Heart right ventricle (tissue), 16 donors: ENCODE measurements around the gene STPG1. TPM values are rescaled to one million over a fixed set of nuclear protein-coding genes. Genes with fewer than 3 reads are reported as not detected.

Experiments
- ATAC-seq, 8 donors: fragments of 200-7000 bp; cut with Tn5 transposase; one replicate each; pipeline ENCODE4 v1.9.1; 2020; ENCODE audit warnings: mild to moderate bottlenecking in 8 of 8, moderate library complexity in 8 of 8, moderate number of reproducible peaks in 1 of 8
- DNase-seq, 2 donors: peaks; one replicate each; pipeline ENCODE4 v3.0.0-alpha.2; 2020
- H3K27ac ChIP-seq, 10 donors: fragments of 200-600 bp; sonication (generic) in 2 of 10; one replicate each; pipeline versions ENCODE4 v1.5.0 to v1.8.0; 2020 to 2022; ENCODE audit warnings: mild to moderate bottlenecking in 3 of 10
- H3K27me3 ChIP-seq, 7 donors: fragments of 200-600 bp; one replicate each; pipeline ENCODE4 v1.8.0; 2021 to 2022; ENCODE audit warnings: mild to moderate bottlenecking in 2 of 7
- H3K36me3 ChIP-seq, 9 donors: fragments of 200-600 bp; sonication (generic) in 1 of 9; one replicate each; pipeline versions ENCODE4 v1.5.0 to v1.8.0; 2020 to 2022; ENCODE audit warnings: mild to moderate bottlenecking in 2 of 9
- H3K4me1 ChIP-seq, 9 donors: fragments of 200-600 bp; sonication (generic) in 1 of 9; one replicate each; pipeline versions ENCODE4 v1.5.0 to v1.8.0; 2020 to 2022; ENCODE audit warnings: mild to moderate bottlenecking in 4 of 9
- H3K4me3 ChIP-seq, 10 donors: fragments of 200-600 bp; sonication (generic) in 2 of 10; one replicate each; pipeline versions ENCODE4 v1.5.0 to v1.8.0; 2020 to 2022; ENCODE audit warnings: mild to moderate bottlenecking in 7 of 10, moderate library complexity in 2 of 10
- H3K9me3 ChIP-seq, 11 donors: fragments of 200-600 bp in 10 of 11; sonication (generic) in 2 of 11; one replicate each; pipeline versions ENCODE4 v1.5.0 to v1.8.0; 2013 to 2022; ENCODE audit warnings: mild to moderate bottlenecking in 2 of 11, control low read depth in 1 of 11, moderate library complexity in 1 of 11
- WGBS, 2 donors: extraction: QIAGEN DNeasy Blood & Tissue Kit; methylation state at CpG; one replicate each; pipeline ENCODE4 v1.1.7; 2013; ENCODE audit warnings: inconsistent platforms in 1 of 2; 5-methylcytosine and 5-hydroxymethylcytosine counted together
- intact Hi-C, 10 donors: fragments of 100-400 bp; cut with DNase I; formaldehyde crosslinking; loops; one replicate each; pipeline versions ENCODE4 v1.11.1 to v1.14.2; 2022
- polyA plus RNA-seq, 2 donors: library from polyadenylated mRNA; stranded (reverse); fragments of 200-250 nt; gene quantifications; one replicate each; pipeline ENCODE4 v1.2.3, GENCODE V29; 2013
- total RNA-seq, 10 donors: library from RNA; stranded (reverse); fragmentation: NEBNext Ultra II Directional in 3 of 10; extraction: Animal tissue kit (Norgen Biotek cat#: 25700) in 3 of 10; gene quantifications; one replicate each; pipeline versions ENCODE4 v1.2.1 to v1.2.4, GENCODE V29; 2021 to 2023
- TF ChIP-seq, protein P1 (sequence below), 9 donors: fragments of 200-600 bp; sonication (generic) in 2 of 9; IDR thresholded peaks; one replicate each; pipeline versions ENCODE4 v1.5.0 to v1.8.0; 2021 to 2022; ENCODE audit warnings: antibody characterized with exemption in 9 of 9, mild to moderate bottlenecking in 5 of 9, moderate library complexity in 1 of 9
- donor health status: Arrhythmogenic right ventricular cardiomyopathy.
- donor health status: ischemic (EF 13 %, LVEDD 7.1; RV severe dilation, severe dysfunction).
- donor health status: healthy with polysubstance abuse.
- donor health status: DM: no; HTN: yes; CAD: no.
- donor health status: DM: no; HTN: no; CAD: no.
- donor health status: ischemic (EF 25% LVEDD 6.9; RV normal size, moderate dysfunction).
- donor health status: ischemic (EF 25% LVEDD 5.7; RV mildly dilated, moderate dysfunction).
- donor health status: healthy.
- donor health status: DM: yes; HTN: yes; CAD: no.
- donor health status: Ischemic cardiomyopathy.
- donor health status: ischemic (EF 35%, LVEDD 5.7; RV mildly dilated, moderate dysfunction).
- donor health status: nonischemic (EF 11% LVEDD 7.7; RV severe dilation, severe dysfunction).
- donor health status: DM: yes; HTN: yes; CAD: no.
- donor health status: PGD.
- donor health status: ischemic (EF 29% LVEDD 5.4; RV normal size, mild dysfunction).
- donor health status: nonischemic (EF 23%, LVEDD 6.1; RV moderate dilation, normal function).

The STPG1 gene
- total and polyA plus RNA-seq, 12 donors, result 2.7 to 6.6 (median 4.5) TPM

GRCh38 chr1:24384251-24385090 is 29.1 kb downstream of the STPG1 start:
- H3K27ac ChIP-seq, result peak overlapping the region in 1 of 10 donors; percentile 51
- H3K36me3 ChIP-seq, result peaks cover 0 to 33% (median 0%) of the 10 kb centered on the region in 9 donors
- no peak for DNase-seq
- peaks cover 0 to 21% (median 0%) of the 10 kb centered on the region in 9 donors for H3K4me1 ChIP-seq
- no peaks in the 10 kb centered on the region for H3K9me3 ChIP-seq
- H3K27me3 ChIP-seq, result no peaks in the 10 kb centered on the region
- H3K4me3 ChIP-seq, result peak overlapping the region in 1 of 10 donors; percentile 2
- WGBS, 2 donors, result 75 to 79% methylated on average over 13 of the region's 13 CpGs
- peak in 5 of 8 donors; percentile 46 to 72 (median 58) for ATAC-seq
- intact Hi-C loops, result no loop called here
- TF ChIP-seq, protein P1, sequence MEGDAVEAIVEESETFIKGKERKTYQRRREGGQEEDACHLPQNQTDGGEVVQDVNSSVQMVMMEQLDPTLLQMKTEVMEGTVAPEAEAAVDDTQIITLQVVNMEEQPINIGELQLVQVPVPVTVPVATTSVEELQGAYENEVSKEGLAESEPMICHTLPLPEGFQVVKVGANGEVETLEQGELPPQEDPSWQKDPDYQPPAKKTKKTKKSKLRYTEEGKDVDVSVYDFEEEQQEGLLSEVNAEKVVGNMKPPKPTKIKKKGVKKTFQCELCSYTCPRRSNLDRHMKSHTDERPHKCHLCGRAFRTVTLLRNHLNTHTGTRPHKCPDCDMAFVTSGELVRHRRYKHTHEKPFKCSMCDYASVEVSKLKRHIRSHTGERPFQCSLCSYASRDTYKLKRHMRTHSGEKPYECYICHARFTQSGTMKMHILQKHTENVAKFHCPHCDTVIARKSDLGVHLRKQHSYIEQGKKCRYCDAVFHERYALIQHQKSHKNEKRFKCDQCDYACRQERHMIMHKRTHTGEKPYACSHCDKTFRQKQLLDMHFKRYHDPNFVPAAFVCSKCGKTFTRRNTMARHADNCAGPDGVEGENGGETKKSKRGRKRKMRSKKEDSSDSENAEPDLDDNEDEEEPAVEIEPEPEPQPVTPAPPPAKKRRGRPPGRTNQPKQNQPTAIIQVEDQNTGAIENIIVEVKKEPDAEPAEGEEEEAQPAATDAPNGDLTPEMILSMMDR (IDR thresholded peaks at IDR 0.05), result no peak

DNA sequence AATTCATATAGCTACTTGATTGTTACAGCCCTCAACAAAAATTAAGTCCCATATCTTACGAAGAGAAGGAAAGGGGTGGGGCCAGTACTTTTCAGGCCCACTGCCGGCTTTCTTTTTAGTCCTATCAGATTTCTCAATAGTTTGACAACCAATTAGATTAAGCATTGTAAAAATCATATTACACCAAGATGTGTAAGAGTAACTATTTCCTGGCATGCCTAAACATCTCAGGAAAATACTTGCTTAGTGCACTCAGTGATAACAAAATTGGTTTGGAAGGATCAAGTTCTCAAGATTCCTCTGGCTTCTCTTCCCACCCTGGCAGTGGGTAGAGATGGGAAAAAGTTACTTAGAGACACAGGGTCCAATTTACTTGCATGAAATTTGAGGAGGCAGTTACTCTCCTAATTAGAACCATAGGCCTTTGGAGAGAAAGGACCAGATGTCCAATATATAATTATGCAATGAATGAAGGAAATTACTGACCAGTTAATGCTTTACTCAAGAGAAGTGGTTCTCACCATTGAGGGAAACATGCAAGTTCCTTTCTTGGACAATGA is 30.1 kb downstream of the STPG1 start:
- intact Hi-C loops, result no loop called here

GRCh38 chr1:24382165-24382577 is 31.4 kb downstream of the STPG1 start:
- intact Hi-C loops, result no loop called here
- ATAC-seq (no peak), DNase-seq (no peak)
- no peak overlapping the region for H3K4me3 ChIP-seq
- H3K27ac ChIP-seq, result no peak overlapping the region
- WGBS, 2 donors, result 88 to 96% methylated on average over 8 of the region's 8 CpGs
- no peaks in the 10 kb centered on the region for H3K27me3 ChIP-seq
- H3K9me3 ChIP-seq, result no peaks in the 10 kb centered on the region
- H3K4me1 ChIP-seq, result peaks cover 0 to 21% (median 0%) of the 10 kb centered on the region in 9 donors
- H3K36me3 ChIP-seq, result peaks cover 0 to 55% (median 3%) of the 10 kb centered on the region in 9 donors
- TF ChIP-seq, protein P1 (IDR thresholded peaks at IDR 0.05), result no peak

More for the DNA sequence above, 30.1 kb downstream of the STPG1 start:
- Histone ChIP-seq H3K27ac (peak overlapping the region in 1 of 10 donors; percentile 51), H3K27me3 (no peaks in the 10 kb centered on the region), H3K4me3 (no peak overlapping the region), H3K36me3 (peaks cover 0 to 43% (median 0%) of the 10 kb centered on the region in 9 donors), H3K4me1 (peaks cover 0 to 21% (median 0%) of the 10 kb centered on the region in 9 donors), H3K9me3 (no peaks in the 10 kb centered on the region)
- TF ChIP-seq, protein P1 (IDR thresholded peaks at IDR 0.05), result no peak
- 78% methylated on average over 2 of the region's 2 CpGs for WGBS, 2 donors
- no peak for DNase-seq
- no peak for ATAC-seq

DNA sequence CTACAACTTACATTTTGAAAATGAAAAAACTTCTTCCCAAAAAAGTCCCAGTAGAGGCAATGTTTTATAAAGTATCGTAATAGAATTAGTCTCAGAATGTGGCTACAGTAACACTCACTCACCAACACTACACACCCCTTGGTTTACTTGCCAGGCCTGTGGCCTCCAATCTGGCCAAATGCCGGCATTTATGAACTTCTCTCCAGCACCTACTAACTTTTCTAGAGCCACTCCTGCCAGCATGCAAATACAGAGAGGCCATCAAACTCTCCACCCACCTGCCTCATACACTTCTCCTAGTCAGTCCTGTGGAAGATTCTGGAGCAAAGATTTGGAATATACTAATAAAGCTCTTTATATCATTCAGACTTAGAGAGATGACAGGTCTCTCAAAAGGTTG is 32.3 kb downstream of the STPG1 start:
- no peaks in the 10 kb centered on the region for H3K27me3 ChIP-seq
- peaks cover 0 to 21% (median 0%) of the 10 kb centered on the region in 9 donors for H3K4me1 ChIP-seq
- H3K36me3 ChIP-seq, result peaks cover 0 to 63% (median 3%) of the 10 kb centered on the region in 9 donors
- no peak for ATAC-seq
- no peaks in the 10 kb centered on the region for H3K9me3 ChIP-seq
- no peak overlapping the region for H3K4me3 ChIP-seq
- 96% methylated on average over 2 of the region's 2 CpGs for WGBS, 2 donors
- DNase-seq, result no peak
- H3K27ac ChIP-seq, result no peak overlapping the region
- TF ChIP-seq, protein P1 (IDR thresholded peaks at IDR 0.05), result no peak
- intact Hi-C loops, result no loop called here
